Measurements from ENCODE around the gene MPPED1.

DNA sequence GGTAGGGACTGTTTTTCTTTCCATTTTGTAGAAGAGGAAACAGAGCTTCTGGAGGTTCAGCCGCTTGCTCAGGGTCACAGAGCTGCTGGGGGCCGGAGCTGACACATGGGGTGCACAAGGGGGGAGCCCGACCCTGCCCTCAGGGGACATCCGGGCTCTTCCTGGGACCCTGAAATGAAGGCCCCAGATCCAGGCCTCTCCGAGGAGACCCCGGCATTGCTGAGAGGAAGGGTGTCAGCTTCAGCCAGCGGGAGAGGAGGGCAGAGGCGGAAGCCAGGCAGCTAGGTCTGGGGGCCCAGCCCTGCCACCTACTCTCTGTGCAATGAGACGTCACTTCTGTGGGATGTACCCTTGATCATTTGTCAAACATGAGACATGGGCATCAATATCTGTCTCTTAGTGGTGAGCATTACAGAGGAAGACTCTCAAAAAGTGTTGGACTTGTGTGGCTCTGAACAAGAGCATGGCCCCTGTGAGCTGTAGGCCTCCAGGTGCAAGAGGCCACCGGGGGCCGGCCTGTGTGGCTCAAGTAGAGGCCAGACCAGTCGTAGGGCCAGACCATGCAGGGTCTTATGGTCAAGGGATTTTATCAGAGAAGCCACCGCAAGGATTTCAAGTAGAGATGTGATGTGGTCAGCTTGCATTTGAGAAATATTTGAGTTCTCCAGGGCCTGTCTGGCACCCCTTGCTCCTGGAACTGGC is 10.3 kb downstream of the MPPED1 start:
- TF ChIP-seq, protein P1, sequence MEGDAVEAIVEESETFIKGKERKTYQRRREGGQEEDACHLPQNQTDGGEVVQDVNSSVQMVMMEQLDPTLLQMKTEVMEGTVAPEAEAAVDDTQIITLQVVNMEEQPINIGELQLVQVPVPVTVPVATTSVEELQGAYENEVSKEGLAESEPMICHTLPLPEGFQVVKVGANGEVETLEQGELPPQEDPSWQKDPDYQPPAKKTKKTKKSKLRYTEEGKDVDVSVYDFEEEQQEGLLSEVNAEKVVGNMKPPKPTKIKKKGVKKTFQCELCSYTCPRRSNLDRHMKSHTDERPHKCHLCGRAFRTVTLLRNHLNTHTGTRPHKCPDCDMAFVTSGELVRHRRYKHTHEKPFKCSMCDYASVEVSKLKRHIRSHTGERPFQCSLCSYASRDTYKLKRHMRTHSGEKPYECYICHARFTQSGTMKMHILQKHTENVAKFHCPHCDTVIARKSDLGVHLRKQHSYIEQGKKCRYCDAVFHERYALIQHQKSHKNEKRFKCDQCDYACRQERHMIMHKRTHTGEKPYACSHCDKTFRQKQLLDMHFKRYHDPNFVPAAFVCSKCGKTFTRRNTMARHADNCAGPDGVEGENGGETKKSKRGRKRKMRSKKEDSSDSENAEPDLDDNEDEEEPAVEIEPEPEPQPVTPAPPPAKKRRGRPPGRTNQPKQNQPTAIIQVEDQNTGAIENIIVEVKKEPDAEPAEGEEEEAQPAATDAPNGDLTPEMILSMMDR (IDR thresholded peaks at IDR 0.05): no peak
- no peak for TF ChIP-seq POLR2A (IDR thresholded peaks at IDR 0.05)
